H1 (cell line): ENCODE data around the gene SKAP1. TPM values are rescaled to one million over a fixed set of nuclear protein-coding genes. Genes with fewer than 3 reads are reported as not detected.

ENCODE experiments used
- CTCF ChIA-PET: fragments of 300-600 bp; sonication (Branson Sonifier 250); formaldehyde crosslinking; loops from one replicate; lab custom pipeline; 2021; ENCODE audit not compliant: partially characterized antibody; lab: Charles Lee
- POLR2A ChIA-PET: fragments of 300-600 bp; sonication (Branson Sonifier 250); formaldehyde crosslinking; loops from one replicate; lab custom pipeline; 2021; ENCODE audit warnings: inconsistent platforms; ENCODE audit not compliant: partially characterized antibody; lab: Charles Lee
- DNase-seq, 2 experiments: peaks; one replicate each; pipeline versions ENCODE4 v3.0.0 to v3.0.0-alpha.2; 2010 to 2022; ENCODE audit warnings: low spot score in 2 of 2, low read depth in 1 of 2, mixed read lengths in 1 of 2
- FAIRE-seq: peaks from 2 replicates; lab custom pipeline; 2011; peaks lifted over from hg19 to GRCh38; lab: Jason Lieb, UNC
- H2AFZ ChIP-seq: 2 replicates; pipeline ENCODE4 v1.8.1; 2012; ENCODE audit warnings: low read length, inconsistent platforms
- H2AK5ac ChIP-seq: 2 replicates; pipeline ENCODE4 v1.6.1; 2013; ENCODE audit warnings: low read depth, low read length
- H2BK120ac ChIP-seq: replicated peaks from 2 replicates; pipeline ENCODE3; 2013; ENCODE audit warnings: low read depth, low read length, inconsistent platforms
- H2BK12ac ChIP-seq: 2 replicates; pipeline ENCODE4 v1.6.1; 2013; ENCODE audit warnings: low read depth, low read length
- H2BK15ac ChIP-seq: 2 replicates; pipeline ENCODE4 v1.6.1; 2013; ENCODE audit warnings: low read length
- H2BK20ac ChIP-seq: 2 replicates; pipeline ENCODE4 v1.6.1; 2013; ENCODE audit warnings: low read length
- H2BK5ac ChIP-seq: 2 replicates; pipeline ENCODE4 v1.6.1; 2013; ENCODE audit warnings: low read depth, low read length
- H3K14ac ChIP-seq: 2 replicates; pipeline ENCODE4 v1.6.1; 2013; ENCODE audit warnings: inconsistent platforms; ENCODE audit not compliant: insufficient read length
- H3K18ac ChIP-seq: 2 replicates; pipeline ENCODE4 v1.6.1; 2013; ENCODE audit warnings: low read length; ENCODE audit errors: extremely low read depth
- H3K23ac ChIP-seq: 2 replicates; pipeline ENCODE4 v1.6.1; 2013; ENCODE audit warnings: inconsistent platforms; ENCODE audit not compliant: insufficient read length
- H3K23me2 ChIP-seq: 2 replicates; pipeline ENCODE4 v1.6.1; 2013; ENCODE audit warnings: low read depth, low read length
- H3K27ac ChIP-seq: 2 replicates; pipeline ENCODE4 v1.6.1; 2011; ENCODE audit warnings: low read depth, low read length, inconsistent platforms
- H3K27me3 ChIP-seq, 4 experiments: replicated peaks in 1 of 4; 1 replicate in 1 of 4; 2 replicates in 3 of 4; pipeline versions ENCODE4 v1.6.1 to v1.8.1; 2011 to 2013; ENCODE audit warnings: low read length in 3 of 4, mild to moderate bottlenecking in 3 of 4, inconsistent platforms in 2 of 4, mixed read lengths in 2 of 4, moderate library complexity in 1 of 4; ENCODE audit not compliant: control insufficient read depth in 3 of 4, insufficient read depth in 3 of 4; ENCODE audit errors: extremely low read depth in 1 of 4
- H3K36me3 ChIP-seq, 4 experiments: 2 replicates each; pipeline versions ENCODE4 v1.6.1 to v1.8.1; 2011 to 2013; ENCODE audit warnings: mild to moderate bottlenecking in 4 of 4, low read length in 3 of 4, moderate library complexity in 2 of 4, control low read depth in 1 of 4, inconsistent platforms in 1 of 4; ENCODE audit not compliant: insufficient read depth in 4 of 4, control insufficient read depth in 2 of 4
- H3K4ac ChIP-seq: replicated peaks from 2 replicates; pipeline ENCODE3; 2013; ENCODE audit warnings: low read length, low read depth, mixed read lengths, inconsistent platforms; ENCODE audit not compliant: insufficient read length
- H3K4me1 ChIP-seq, 4 experiments: replicated peaks in 1 of 4; 1 replicate in 1 of 4; 2 replicates in 3 of 4; pipeline versions ENCODE4 v1.6.1 to v1.8.1; 2011 to 2013; ENCODE audit warnings: low read length in 3 of 4, inconsistent platforms in 2 of 4, mixed read lengths in 1 of 4; ENCODE audit not compliant: insufficient read depth in 4 of 4, control insufficient read depth in 3 of 4
- H3K4me2 ChIP-seq, 2 experiments: 2 replicates each; pipeline versions ENCODE4 v1.6.1 to v1.8.1; 2011 to 2013; ENCODE audit warnings: low read depth in 2 of 2, low read length in 2 of 2, control low read depth in 1 of 2, inconsistent platforms in 1 of 2, mild to moderate bottlenecking in 1 of 2; ENCODE audit not compliant: insufficient read depth in 1 of 2
- H3K4me3 ChIP-seq, 4 experiments: fragments of 200-600, 300-600 bp in 1 of 4; sonication (generic), shearing (Covaris generic), sonication (Bioruptor Twin) in 1 of 4; 2 replicates each; pipeline versions ENCODE4 v1.5.1 to v1.8.1; 2011 to 2016; ENCODE audit warnings: low read length in 4 of 4, low read depth in 3 of 4, control low read depth in 2 of 4, inconsistent platforms in 2 of 4, mild to moderate bottlenecking in 2 of 4, mixed read lengths in 1 of 4, moderate library complexity in 1 of 4; ENCODE audit not compliant: insufficient read depth in 2 of 4; ENCODE audit errors: extremely low read depth in 1 of 4
- H3K56ac ChIP-seq: replicated peaks from 2 replicates; pipeline ENCODE3; 2013; ENCODE audit warnings: low read depth, mild to moderate bottlenecking, mixed read lengths, low read length, inconsistent platforms; ENCODE audit not compliant: insufficient read length
- H3K79me1 ChIP-seq: 2 replicates; pipeline ENCODE4 v1.6.1; 2013; ENCODE audit warnings: low read depth, low read length, control low read depth
- H3K79me2 ChIP-seq, 2 experiments: 2 replicates each; pipeline versions ENCODE4 v1.6.1 to v1.8.1; 2012 to 2013; ENCODE audit warnings: low read length in 2 of 2, mild to moderate bottlenecking in 2 of 2, inconsistent platforms in 1 of 2; ENCODE audit not compliant: insufficient read depth in 2 of 2, control insufficient read depth in 1 of 2
- H3K9ac ChIP-seq, 4 experiments: replicated peaks in 1 of 4; 1 replicate in 1 of 4; 2 replicates in 3 of 4; pipeline versions ENCODE4 v1.6.1 to v1.8.1; 2011 to 2013; ENCODE audit warnings: low read depth in 3 of 4, low read length in 3 of 4, control low read depth in 2 of 4, mild to moderate bottlenecking in 2 of 4, moderate library complexity in 2 of 4, inconsistent platforms in 1 of 4; ENCODE audit errors: extremely low read depth in 1 of 4
- H3K9me3 ChIP-seq, 2 experiments: 2 replicates each; pipeline versions ENCODE4 v1.6.1 to v1.8.1; 2012 to 2013; ENCODE audit warnings: mild to moderate bottlenecking in 2 of 2, moderate library complexity in 2 of 2, control low read depth in 1 of 2, inconsistent platforms in 1 of 2, low read depth in 1 of 2, low read length in 1 of 2, mixed read lengths in 1 of 2; ENCODE audit not compliant: insufficient read depth in 2 of 2
- H4K20me1 ChIP-seq, 2 experiments: replicated peaks in 1 of 2; 2 replicates each; pipeline versions ENCODE3 to v1.8.1; 2011 to 2013; ENCODE audit warnings: inconsistent platforms in 2 of 2, low read length in 2 of 2, mild to moderate bottlenecking in 1 of 2; ENCODE audit not compliant: insufficient read depth in 2 of 2, control insufficient read depth in 1 of 2
- H4K5ac ChIP-seq: 2 replicates; pipeline ENCODE4 v1.6.1; 2013; ENCODE audit warnings: low read length, low read depth, mixed read lengths, inconsistent platforms; ENCODE audit not compliant: insufficient read length
- H4K8ac ChIP-seq: 2 replicates; pipeline ENCODE4 v1.8.0; 2013; ENCODE audit warnings: mild to moderate bottlenecking, moderate library complexity, low read length, inconsistent platforms; ENCODE audit not compliant: insufficient read depth; ENCODE audit errors: extremely low read depth
- H4K91ac ChIP-seq: replicated peaks from 2 replicates; pipeline ENCODE3; 2013; ENCODE audit warnings: low read length, mixed read lengths, inconsistent platforms; ENCODE audit not compliant: insufficient read length
- ATF3 ChIP-seq: IDR thresholded peaks from 2 replicates; pipeline ENCODE4 v1.6.1; 2011; ENCODE audit warnings: low read depth, mild to moderate bottlenecking, low read length; ENCODE audit not compliant: insufficient read depth
- BACH1 ChIP-seq: IDR thresholded peaks from 2 replicates; pipeline ENCODE4 v1.6.1; 2012; ENCODE audit warnings: low read length, improper control_type of control experiment
- CTBP2 ChIP-seq: IDR thresholded peaks from 2 replicates; pipeline ENCODE4 v1.7.0; 2011; ENCODE audit warnings: borderline replicate concordance, mild to moderate bottlenecking, moderate library complexity, mixed read lengths, low read length; ENCODE audit not compliant: insufficient read depth, insufficient read length
- E2F6 ChIP-seq: IDR thresholded peaks from 2 replicates; pipeline ENCODE4 v1.6.1; 2012; ENCODE audit warnings: inconsistent platforms
- EGR1 ChIP-seq: IDR thresholded peaks from 2 replicates; pipeline ENCODE4 v1.6.1; 2011; ENCODE audit warnings: low read depth, low read length, borderline replicate concordance
- GABPA ChIP-seq: IDR thresholded peaks from 2 replicates; pipeline ENCODE4 v1.6.1; 2011; ENCODE audit warnings: mild to moderate bottlenecking, low read length, moderate library complexity, borderline replicate concordance; ENCODE audit not compliant: insufficient read depth
- JUND ChIP-seq: IDR thresholded peaks from 2 replicates; pipeline ENCODE4 v1.6.1; 2011; ENCODE audit warnings: mild to moderate bottlenecking, improper control_type of control experiment, low read length
- KDM4A ChIP-seq: IDR thresholded peaks from one replicate; pipeline ENCODE4 v1.7.1; 2012; ENCODE audit warnings: low read depth, mild to moderate bottlenecking, moderate library complexity, low read length, inconsistent platforms; ENCODE audit not compliant: severe bottlenecking
- KDM5A ChIP-seq: fragments of 200-600 bp; IDR thresholded peaks from 2 replicates; pipeline ENCODE4 v1.7.1; 2012; ENCODE audit warnings: mild to moderate bottlenecking, low read length, inconsistent platforms, mixed read lengths
- MAFK ChIP-seq: IDR thresholded peaks from 2 replicates; pipeline ENCODE4 v1.6.1; 2012; ENCODE audit warnings: low read depth, mild to moderate bottlenecking, improper control_type of control experiment, low read length
- POLR2AphosphoS5 ChIP-seq: IDR thresholded peaks from 2 replicates; pipeline ENCODE4 v1.6.1; 2011; ENCODE audit warnings: low read depth, low read length
- RAD21 ChIP-seq, 2 experiments: IDR thresholded peaks in 1 of 2; conservative IDR thresholded peaks in 1 of 2; 2 replicates each; pipeline ENCODE4 v1.6.1; 2011; ENCODE audit warnings: low read depth in 2 of 2, low read length in 2 of 2, improper control_type of control experiment in 1 of 2, inconsistent platforms in 1 of 2, mild to moderate bottlenecking in 1 of 2, moderate library complexity in 1 of 2
- SP1 ChIP-seq: IDR thresholded peaks from 2 replicates; pipeline ENCODE4 v1.6.1; 2011; ENCODE audit warnings: low read depth, low read length
- SUZ12 ChIP-seq: fragments of 200-600 bp; sonication (generic); IDR thresholded peaks from 2 replicates; pipeline ENCODE4 v1.6.1; 2012; ENCODE audit warnings: mild to moderate bottlenecking, inconsistent platforms, low read length, moderate library complexity, mixed read lengths
- polyA plus RNA-seq, 7 experiments: library from polyadenylated mRNA; depleted of rRNA in 3 of 7; stranded (reverse) in 5 of 7; unstranded in 2 of 7; fragments of >200 nt in 5 of 7; fragments of 200-250 nt in 2 of 7; gene quantifications; 1 replicate in 5 of 7; 2 replicates in 1 of 7; 4 replicates in 1 of 7; pipeline versions ENCODE4 v1.2.1 to v1.2.3, GENCODE V29; 2011 to 2013; ENCODE audit warnings: missing spikeins in 2 of 7, mixed read lengths in 2 of 7
- total RNA-seq: library from RNA; stranded (reverse); fragmentation: NEBNext Ultra II Directional; extraction: Animal tissue kit (Norgen Biotek cat#: 25700); gene quantifications from 2 replicates; pipeline ENCODE4 v1.2.1, GENCODE V29; 2021

The SKAP1 gene
- total and polyA plus RNA-seq, 2 of the 8 experiments (the other 6 are each of a cell fraction or from before 2014, with no cell fraction given) = not detected

GRCh38 chr17:48453447-48453846, 23.4 kb upstream of the SKAP1 start:
- Histone ChIP-seq H3K79me2 (no peaks in the 10 kb centered on the region), H3K36me3 (no peaks in the 10 kb centered on the region), H2BK120ac (no peak overlapping the region), H3K9me3 (peaks cover 0 to 4% of the 10 kb centered on the region in 2 experiments; a peak in 1 of 4 replicates), H3K56ac (no peak overlapping the region), H3K23ac (no peak overlapping the region), H3K79me1 (no peaks in the 10 kb centered on the region), H2AFZ (no peak overlapping the region), H3K23me2 (no peaks in the 10 kb centered on the region; the same call in 1 of the 2 replicates), H3K4ac (no peak overlapping the region), H3K4me2 (no peak overlapping the region), H3K27ac (no peak overlapping the region), H3K27me3 (peaks cover 4 to 12% (median 9%) of the 10 kb centered on the region in 4 experiments), H2BK12ac (no peak overlapping the region), H4K91ac (no peak overlapping the region), H3K18ac (no peak overlapping the region), H4K20me1 (no peaks in the 10 kb centered on the region), H3K4me1 (peaks cover 0 to 9% (median 5%) of the 10 kb centered on the region in 4 experiments; a peak in 5 of 7 replicates), H4K8ac (no peak overlapping the region), H3K14ac (no peak overlapping the region), H2BK20ac (no peak overlapping the region), H2AK5ac (no peak overlapping the region), H3K9ac (no peak overlapping the region), H2BK5ac (no peak overlapping the region), H3K4me3 (no peak overlapping the region), H2BK15ac (no peak overlapping the region), H4K5ac (no peak overlapping the region)
- FAIRE-seq (no peak), DNase-seq (no peak)
- CTCF ChIA-PET = interaction anchor here (1.0 to 1.2 kb wide), 2 partner anchors 20 to 101 kb away, joined by 3 to 4 read pairs; no protein-coding TSS in a partner anchor
- POLR2A ChIA-PET = no interaction called here
- TF ChIP-seq MAFK (no peak), KDM4A (no peak), CTBP2 (no peak), ATF3 (no peak), KDM5A (no peak), E2F6 (no peak), JUND (no peak), GABPA (no peak), SUZ12 (no peak), RAD21 (IDR thresholded peaks at IDR 0.05 in 1 of 2, conservative IDR thresholded peaks at IDR 0.05 in 1 of 2; ENCODE audit: low read depth in 2 of 2, low read length in 2 of 2) (no peak), EGR1 (no peak), POLR2AphosphoS5 (no peak), SP1 (no peak), BACH1 (no peak)
